ENCODE results near the gene IFNAR2. TPM values are rescaled to one million over a fixed set of nuclear protein-coding genes. Genes with fewer than 3 reads are reported as not detected.

The IFNAR2 gene
- total and polyA plus RNA-seq, 2 donors (not counting 3 experiments of a cell fraction or from before 2014, with no cell fraction given), result 22.8 to 42.1 TPM

DNA sequence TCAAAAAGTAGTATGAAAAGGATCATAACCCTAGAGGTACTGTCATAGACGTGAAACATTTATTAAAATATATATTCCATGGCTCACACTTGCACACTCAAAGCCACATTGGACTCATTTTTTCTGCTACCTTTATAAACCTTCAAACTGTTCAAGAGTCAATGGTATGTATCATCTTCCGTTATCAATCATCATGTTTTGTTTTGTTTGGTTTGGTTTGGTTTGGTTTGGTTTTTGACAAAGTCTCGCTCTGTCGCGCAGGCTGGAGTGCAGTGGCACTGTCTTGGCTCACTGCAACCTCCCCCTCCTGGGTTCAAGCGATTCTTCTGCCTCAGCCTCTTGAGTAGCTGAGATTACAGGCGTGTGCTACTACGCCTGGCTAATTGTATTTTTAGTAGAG lies 1.8 kb downstream of the IFNAR2 start:
- Histone ChIP-seq H3K36me3 (ENCODE audit: control insufficient read depth in 2 of 2, extremely low read depth in 1 of 2, insufficient read depth in 2 of 2, low read length in 2 of 2) (no peaks in the 10 kb centered on the region), H3K79me2 (ENCODE audit: control insufficient read depth, insufficient read depth, low read length) (peaks cover 45% of the 10 kb centered on the region), H3K9ac (replicated peaks; ENCODE audit: extremely low read depth, insufficient read depth, low read length) (no peak overlapping the region), H3K4me1 (ENCODE audit: control insufficient read depth, extremely low read depth, insufficient read depth, low read length) (peaks cover 40% of the 10 kb centered on the region), H3K4me2 (ENCODE audit: insufficient read depth, low read length) (peak overlapping the region; percentile 90), H3K27ac (ENCODE audit: insufficient read depth, low read depth, low read length) (peak overlapping the region; percentile 23), H3K9me3 (replicated peaks; ENCODE audit: control insufficient read depth, insufficient read depth, low read length) (no peaks in the 10 kb centered on the region), H2AFZ (ENCODE audit: low read depth, low read length) (no peak overlapping the region), H3K4me3 (replicated peaks in 1 of 3; ENCODE audit: insufficient read depth in 1 of 3, low read depth in 1 of 3, low read length in 3 of 3) (peak overlapping the region in 1 of 3 experiments; percentile 90), H4K20me1 (replicated peaks; ENCODE audit: control insufficient read depth, extremely low read depth, insufficient read depth, low read length) (no peaks in the 10 kb centered on the region), H3K27me3 (ENCODE audit: control insufficient read depth in 2 of 2, insufficient read depth in 2 of 2, low read length in 2 of 2) (peaks cover 6 to 8% of the 10 kb centered on the region in 2 experiments), H3K9me1 (replicated peaks; ENCODE audit: control insufficient read depth, extremely low read depth, insufficient read depth, low read length) (no peaks in the 10 kb centered on the region)
- dilution Hi-C loops (cut with MboI; ENCODE audit: extremely low pct_ligation_motif_present, low sequenced_read_pairs), result no loop called here
- TF ChIP-seq EZH2 (IDR thresholded peaks at IDR 0.05; ENCODE audit: borderline replicate concordance, low read depth, low read length, severe bottlenecking) (no peak), JUN (IDR thresholded peaks at IDR 0.05; ENCODE audit: borderline replicate concordance, insufficient read depth, insufficient read length, low read depth) (no peak), FOS (IDR thresholded peaks at IDR 0.05; ENCODE audit: borderline replicate concordance, insufficient read depth, low read length) (no peak), POLR2A (IDR thresholded peaks at IDR 0.05; ENCODE audit: low read depth, low read length) (no peak), MYC (IDR thresholded peaks at IDR 0.05; ENCODE audit: low read depth, low read length) (no peak), POLR2AphosphoS5 (IDR thresholded peaks at IDR 0.05; ENCODE audit: insufficient read depth, low read depth, low read length) (no peak), GATA2 (IDR thresholded peaks at IDR 0.05; ENCODE audit: insufficient read depth, insufficient read length, low read depth, low read length) (no peak)
- TF ChIP-seq, protein P1, sequence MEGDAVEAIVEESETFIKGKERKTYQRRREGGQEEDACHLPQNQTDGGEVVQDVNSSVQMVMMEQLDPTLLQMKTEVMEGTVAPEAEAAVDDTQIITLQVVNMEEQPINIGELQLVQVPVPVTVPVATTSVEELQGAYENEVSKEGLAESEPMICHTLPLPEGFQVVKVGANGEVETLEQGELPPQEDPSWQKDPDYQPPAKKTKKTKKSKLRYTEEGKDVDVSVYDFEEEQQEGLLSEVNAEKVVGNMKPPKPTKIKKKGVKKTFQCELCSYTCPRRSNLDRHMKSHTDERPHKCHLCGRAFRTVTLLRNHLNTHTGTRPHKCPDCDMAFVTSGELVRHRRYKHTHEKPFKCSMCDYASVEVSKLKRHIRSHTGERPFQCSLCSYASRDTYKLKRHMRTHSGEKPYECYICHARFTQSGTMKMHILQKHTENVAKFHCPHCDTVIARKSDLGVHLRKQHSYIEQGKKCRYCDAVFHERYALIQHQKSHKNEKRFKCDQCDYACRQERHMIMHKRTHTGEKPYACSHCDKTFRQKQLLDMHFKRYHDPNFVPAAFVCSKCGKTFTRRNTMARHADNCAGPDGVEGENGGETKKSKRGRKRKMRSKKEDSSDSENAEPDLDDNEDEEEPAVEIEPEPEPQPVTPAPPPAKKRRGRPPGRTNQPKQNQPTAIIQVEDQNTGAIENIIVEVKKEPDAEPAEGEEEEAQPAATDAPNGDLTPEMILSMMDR (IDR thresholded peaks at IDR 0.05; ENCODE audit: extremely low read depth in 1 of 2, insufficient read depth in 1 of 2, low read depth in 1 of 2, low read length in 2 of 2), result no peak
- TF ChIP-seq, protein P2, sequence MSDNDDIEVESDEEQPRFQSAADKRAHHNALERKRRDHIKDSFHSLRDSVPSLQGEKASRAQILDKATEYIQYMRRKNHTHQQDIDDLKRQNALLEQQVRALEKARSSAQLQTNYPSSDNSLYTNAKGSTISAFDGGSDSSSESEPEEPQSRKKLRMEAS (IDR thresholded peaks at IDR 0.05; ENCODE audit: insufficient read depth, insufficient read length), result no peak
- intact Hi-C loops (cut with micrococcal nuclease), result loop anchor here (2.0 kb wide), 1 partner anchor 35 kb away; the partner anchor contains the start of gene IL10RB
- ChIA-PET POLR2A (no interaction called here), CTCF (interaction anchor here (1.1 to 2.4 kb wide), 6 partner anchors 32 to 214 kb away, joined by 3 to 11 read pairs (median 6); partner anchors contain the start of gene IFNAR1)
- no TSS peak for BruUV-seq (replicated peaks)
- DNase-seq (ENCODE audit: low read depth, low spot score), result no peak
- FAIRE-seq, result no peak
